ENCODE data around the gene BANK1.

BANK1 gene

GRCh38 chr4:101823864-101824263, 33.3 kb downstream of the BANK1 start:
- Histone ChIP-seq H3K4me1 (ENCODE audit: control insufficient read depth, low read depth, low read length) (no peaks in the 10 kb centered on the region), H3K9ac (ENCODE audit: low read length) (no peak overlapping the region), H3K9me3 (ENCODE audit: control insufficient read depth, low read depth, low read length) (peaks cover 6% of the 10 kb centered on the region), H3K27me3 (ENCODE audit: control insufficient read depth, insufficient read depth, low read length) (no peaks in the 10 kb centered on the region), H3K4me3 (ENCODE audit: low read length) (no peak overlapping the region), H3K36me3 (ENCODE audit: control insufficient read depth, low read depth, low read length) (no peaks in the 10 kb centered on the region), H3K27ac (ENCODE audit: low read length) (no peak overlapping the region)

- Histone ChIP-seq H3K27ac (ENCODE audit: low read length) (no peak overlapping the region), H3K36me3 (ENCODE audit: control insufficient read depth, low read depth, low read length) (no peaks in the 10 kb centered on the region), H3K4me1 (ENCODE audit: control insufficient read depth, low read depth, low read length) (no peaks in the 10 kb centered on the region), H3K9me3 (ENCODE audit: control insufficient read depth, low read depth, low read length) (peaks cover 6% of the 10 kb centered on the region), H3K9ac (ENCODE audit: low read length) (no peak overlapping the region), H3K4me3 (ENCODE audit: low read length) (no peak overlapping the region), H3K27me3 (ENCODE audit: control insufficient read depth, insufficient read depth, low read length) (no peaks in the 10 kb centered on the region)
Measured at GRCh38 chr4:101824500-101824899, 34.0 kb downstream of the BANK1 start.

- no peak overlapping the region for H3K27ac ChIP-seq (ENCODE audit: low read length)
- no peaks in the 10 kb centered on the region for H3K27me3 ChIP-seq (ENCODE audit: control insufficient read depth, insufficient read depth, low read length)
- no peaks in the 10 kb centered on the region for H3K36me3 ChIP-seq (ENCODE audit: control insufficient read depth, low read depth, low read length)
- H3K4me3 ChIP-seq (ENCODE audit: low read length) = no peak overlapping the region
- peaks cover 1% of the 10 kb centered on the region for H3K9me3 ChIP-seq (ENCODE audit: control insufficient read depth, low read depth, low read length)
- no peaks in the 10 kb centered on the region for H3K4me1 ChIP-seq (ENCODE audit: control insufficient read depth, low read depth, low read length)
- H3K9ac ChIP-seq (ENCODE audit: low read length) = no peak overlapping the region
Measured at GRCh38 chr4:101825953-101826352, 35.4 kb downstream of the BANK1 start.

- H3K4me3 ChIP-seq (ENCODE audit: low read length) = no peak overlapping the region
- no peaks in the 10 kb centered on the region for H3K36me3 ChIP-seq (ENCODE audit: control insufficient read depth, low read depth, low read length)
- peaks cover 4% of the 10 kb centered on the region for H3K4me1 ChIP-seq (ENCODE audit: control insufficient read depth, low read depth, low read length)
- H3K9ac ChIP-seq (ENCODE audit: low read length) = no peak overlapping the region
- H3K27ac ChIP-seq (ENCODE audit: low read length) = no peak overlapping the region
- H3K9me3 ChIP-seq (ENCODE audit: control insufficient read depth, low read depth, low read length) = no peaks in the 10 kb centered on the region
- no peaks in the 10 kb centered on the region for H3K27me3 ChIP-seq (ENCODE audit: control insufficient read depth, insufficient read depth, low read length)
Measured at GRCh38 chr4:101831816-101832215, 41.3 kb downstream of the BANK1 start.

- H3K9ac ChIP-seq (ENCODE audit: low read length) = no peak overlapping the region
- H3K27me3 ChIP-seq (ENCODE audit: control insufficient read depth, insufficient read depth, low read length) = no peaks in the 10 kb centered on the region
- H3K9me3 ChIP-seq (ENCODE audit: control insufficient read depth, low read depth, low read length) = no peaks in the 10 kb centered on the region
- no peak overlapping the region for H3K27ac ChIP-seq (ENCODE audit: low read length)
- peaks cover 4% of the 10 kb centered on the region for H3K4me1 ChIP-seq (ENCODE audit: control insufficient read depth, low read depth, low read length)
- H3K4me3 ChIP-seq (ENCODE audit: low read length) = no peak overlapping the region
- no peaks in the 10 kb centered on the region for H3K36me3 ChIP-seq (ENCODE audit: control insufficient read depth, low read depth, low read length)
Measured at GRCh38 chr4:101833480-101833879, 43.0 kb downstream of the BANK1 start.

GRCh38 chr4:101835121-101835904, 44.8 kb downstream of the BANK1 start:
- no peaks in the 10 kb centered on the region for H3K27me3 ChIP-seq (ENCODE audit: control insufficient read depth, insufficient read depth, low read length)
- H3K27ac ChIP-seq (ENCODE audit: low read length) = no peak overlapping the region
- H3K4me1 ChIP-seq (ENCODE audit: control insufficient read depth, low read depth, low read length) = peaks cover 4% of the 10 kb centered on the region
- no peaks in the 10 kb centered on the region for H3K36me3 ChIP-seq (ENCODE audit: control insufficient read depth, low read depth, low read length)
- no peak overlapping the region for H3K9ac ChIP-seq (ENCODE audit: low read length)
- H3K4me3 ChIP-seq (ENCODE audit: low read length) = no peak overlapping the region
- no peaks in the 10 kb centered on the region for H3K9me3 ChIP-seq (ENCODE audit: control insufficient read depth, low read depth, low read length)

GRCh38 chr4:101843054-101843453, 52.5 kb downstream of the BANK1 start:
- no peaks in the 10 kb centered on the region for H3K27me3 ChIP-seq (ENCODE audit: control insufficient read depth, insufficient read depth, low read length)
- no peak overlapping the region for H3K27ac ChIP-seq (ENCODE audit: low read length)
- no peak overlapping the region for H3K4me3 ChIP-seq (ENCODE audit: low read length)

GRCh38 chr4:101846550-101846949, 56.0 kb downstream of the BANK1 start:
- H3K36me3 ChIP-seq (ENCODE audit: control insufficient read depth, low read depth, low read length) = no peaks in the 10 kb centered on the region
- H3K4me3 ChIP-seq (ENCODE audit: low read length) = no peak overlapping the region
- no peaks in the 10 kb centered on the region for H3K4me1 ChIP-seq (ENCODE audit: control insufficient read depth, low read depth, low read length)
- H3K9me3 ChIP-seq (ENCODE audit: control insufficient read depth, low read depth, low read length) = no peaks in the 10 kb centered on the region
- no peaks in the 10 kb centered on the region for H3K27me3 ChIP-seq (ENCODE audit: control insufficient read depth, insufficient read depth, low read length)
- H3K27ac ChIP-seq (ENCODE audit: low read length) = no peak overlapping the region
- no peak overlapping the region for H3K9ac ChIP-seq (ENCODE audit: low read length)

More at GRCh38 chr4:101843054-101843453, 52.5 kb downstream of the BANK1 start:
- no peak overlapping the region for H3K9ac ChIP-seq (ENCODE audit: low read length)
- H3K9me3 ChIP-seq (ENCODE audit: control insufficient read depth, low read depth, low read length) = no peaks in the 10 kb centered on the region
- no peaks in the 10 kb centered on the region for H3K4me1 ChIP-seq (ENCODE audit: control insufficient read depth, low read depth, low read length)
- no peaks in the 10 kb centered on the region for H3K36me3 ChIP-seq (ENCODE audit: control insufficient read depth, low read depth, low read length)

GRCh38 chr4:101850698-101851097, 60.2 kb downstream of the BANK1 start:
- H3K27ac ChIP-seq (ENCODE audit: low read length) = no peak overlapping the region
- no peaks in the 10 kb centered on the region for H3K27me3 ChIP-seq (ENCODE audit: control insufficient read depth, insufficient read depth, low read length)
- H3K9me3 ChIP-seq (ENCODE audit: control insufficient read depth, low read depth, low read length) = no peaks in the 10 kb centered on the region
- no peaks in the 10 kb centered on the region for H3K36me3 ChIP-seq (ENCODE audit: control insufficient read depth, low read depth, low read length)
- H3K4me1 ChIP-seq (ENCODE audit: control insufficient read depth, low read depth, low read length) = no peaks in the 10 kb centered on the region
- H3K4me3 ChIP-seq (ENCODE audit: low read length) = no peak overlapping the region
- no peak overlapping the region for H3K9ac ChIP-seq (ENCODE audit: low read length)

GRCh38 chr4:101851672-101852071, 61.1 kb downstream of the BANK1 start:
- H3K27ac ChIP-seq (ENCODE audit: low read length) = no peak overlapping the region
- H3K4me1 ChIP-seq (ENCODE audit: control insufficient read depth, low read depth, low read length) = no peaks in the 10 kb centered on the region
- H3K9me3 ChIP-seq (ENCODE audit: control insufficient read depth, low read depth, low read length) = no peaks in the 10 kb centered on the region
- H3K36me3 ChIP-seq (ENCODE audit: control insufficient read depth, low read depth, low read length) = no peaks in the 10 kb centered on the region
- H3K9ac ChIP-seq (ENCODE audit: low read length) = no peak overlapping the region
- H3K27me3 ChIP-seq (ENCODE audit: control insufficient read depth, insufficient read depth, low read length) = no peaks in the 10 kb centered on the region
- H3K4me3 ChIP-seq (ENCODE audit: low read length) = no peak overlapping the region

GRCh38 chr4:101853028-101853427, 62.5 kb downstream of the BANK1 start:
- Histone ChIP-seq H3K27me3 (ENCODE audit: control insufficient read depth, insufficient read depth, low read length) (no peaks in the 10 kb centered on the region), H3K9ac (ENCODE audit: low read length) (no peak overlapping the region), H3K4me1 (ENCODE audit: control insufficient read depth, low read depth, low read length) (no peaks in the 10 kb centered on the region), H3K4me3 (ENCODE audit: low read length) (no peak overlapping the region), H3K27ac (ENCODE audit: low read length) (no peak overlapping the region), H3K9me3 (ENCODE audit: control insufficient read depth, low read depth, low read length) (no peaks in the 10 kb centered on the region), H3K36me3 (ENCODE audit: control insufficient read depth, low read depth, low read length) (no peaks in the 10 kb centered on the region)

- H3K27ac ChIP-seq (ENCODE audit: low read length) = no peak overlapping the region
- no peaks in the 10 kb centered on the region for H3K4me1 ChIP-seq (ENCODE audit: control insufficient read depth, low read depth, low read length)
- no peak overlapping the region for H3K9ac ChIP-seq (ENCODE audit: low read length)
- H3K4me3 ChIP-seq (ENCODE audit: low read length) = no peak overlapping the region
- H3K9me3 ChIP-seq (ENCODE audit: control insufficient read depth, low read depth, low read length) = no peaks in the 10 kb centered on the region
- H3K36me3 ChIP-seq (ENCODE audit: control insufficient read depth, low read depth, low read length) = no peaks in the 10 kb centered on the region
- no peaks in the 10 kb centered on the region for H3K27me3 ChIP-seq (ENCODE audit: control insufficient read depth, insufficient read depth, low read length)
Measured at GRCh38 chr4:101853691-101854090, 63.2 kb downstream of the BANK1 start.
